GM12865 (cell line): ENCODE results near the gene SNX3.

Experiments used
- DNase-seq: peaks from one replicate; pipeline ENCODE4 v3.0.0; 2010; ENCODE audit warnings: low read depth
- H3K4me3 ChIP-seq: 2 replicates; pipeline ENCODE4 v1.5.1; 2011; ENCODE audit warnings: mild to moderate bottlenecking, low read depth, low read length, control low read depth
- CTCF ChIP-seq: IDR thresholded peaks from 2 replicates; pipeline ENCODE4 v1.5.1; 2011; ENCODE audit warnings: low read length, control low read depth, low read depth, inconsistent platforms; ENCODE audit not compliant: insufficient read depth; ENCODE audit errors: missing control alignments

Gene SNX3

GRCh38 chr6:108236791-108237190 lies 24.0 kb downstream of the SNX3 start:
- no peak for DNase-seq
- no peak overlapping the region for H3K4me3 ChIP-seq
- TF ChIP-seq CTCF = no peak

- no peak for TF ChIP-seq CTCF
- no peak for DNase-seq
- no peak overlapping the region for H3K4me3 ChIP-seq
Observed at GRCh38 chr6:108235127-108235526, 25.7 kb downstream of the SNX3 start.

- no peak overlapping the region for H3K4me3 ChIP-seq
- TF ChIP-seq CTCF = no peak
- DNase-seq = no peak
Observed at GRCh38 chr6:108228416-108228815, 32.4 kb downstream of the SNX3 start.

- no peak for TF ChIP-seq CTCF
- DNase-seq = no peak
- no peak overlapping the region for H3K4me3 ChIP-seq
Observed at GRCh38 chr6:108227290-108227689, 33.5 kb downstream of the SNX3 start.

GRCh38 chr6:108222504-108222903 lies 38.3 kb downstream of the SNX3 start:
- no peak for TF ChIP-seq CTCF
- no peak for DNase-seq
- no peak overlapping the region for H3K4me3 ChIP-seq

GRCh38 chr6:108222064-108222463 lies 38.8 kb downstream of the SNX3 start:
- DNase-seq = no peak
- H3K4me3 ChIP-seq = no peak overlapping the region
- no peak for TF ChIP-seq CTCF

- H3K4me3 ChIP-seq = no peak overlapping the region
- no peak for TF ChIP-seq CTCF
- DNase-seq = no peak
Observed at GRCh38 chr6:108211671-108212070, 49.2 kb downstream of the SNX3 start.
